NCI-H1930 (cell line): ENCODE measurements around the gene SUSD6.
A peak's percentile ranks its signal among the peaks of the same experiment; 100 is the strongest.

ENCODE experiments used
- DNase-seq, 2 experiments: peaks; one replicate each; lab custom pipeline; 2025; lab: John Stamatoyannopoulos, UW

SUSD6 gene

DNA sequence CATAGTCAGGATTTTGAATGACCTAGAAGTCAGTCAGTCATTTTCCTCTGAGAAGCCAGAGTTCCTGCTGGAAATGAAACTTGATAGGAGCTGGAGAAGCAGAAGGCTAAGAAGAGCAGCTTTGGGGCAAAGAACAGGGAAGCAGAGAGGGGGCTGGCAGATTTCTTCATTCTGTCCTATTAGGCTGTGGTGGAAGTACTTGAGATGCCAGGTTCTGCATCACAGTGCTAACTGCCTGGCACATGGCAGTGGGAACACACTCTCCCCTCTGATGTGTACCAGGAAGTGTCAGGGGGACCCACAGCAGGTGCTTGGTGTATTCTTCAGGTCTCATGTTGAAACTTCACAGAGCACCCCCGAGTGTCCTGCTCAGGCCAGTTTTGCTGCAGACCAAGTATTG is 61.0 kb downstream of the SUSD6 start:
- no peak for DNase-seq

DNA sequence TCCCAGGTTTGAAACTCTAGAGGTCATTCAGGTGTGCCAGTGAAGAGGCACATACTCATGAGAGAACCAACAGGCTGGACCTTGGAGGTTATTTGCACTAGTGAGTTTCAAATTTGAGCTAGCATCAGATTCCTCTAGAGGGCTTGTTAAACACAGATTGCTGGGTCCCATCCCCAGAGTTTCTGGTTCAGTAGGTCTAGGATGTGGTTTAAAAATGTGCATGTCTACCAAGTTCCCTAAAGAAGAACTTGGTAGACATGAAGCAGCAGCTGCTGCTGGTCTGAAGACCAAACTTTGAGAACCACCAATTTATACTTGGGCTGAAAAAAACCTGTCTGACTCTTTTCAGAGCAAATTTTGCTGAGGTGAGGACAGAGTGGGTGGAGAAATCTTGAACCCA is 61.7 kb downstream of the SUSD6 start:
- DNase-seq = no peak

DNA sequence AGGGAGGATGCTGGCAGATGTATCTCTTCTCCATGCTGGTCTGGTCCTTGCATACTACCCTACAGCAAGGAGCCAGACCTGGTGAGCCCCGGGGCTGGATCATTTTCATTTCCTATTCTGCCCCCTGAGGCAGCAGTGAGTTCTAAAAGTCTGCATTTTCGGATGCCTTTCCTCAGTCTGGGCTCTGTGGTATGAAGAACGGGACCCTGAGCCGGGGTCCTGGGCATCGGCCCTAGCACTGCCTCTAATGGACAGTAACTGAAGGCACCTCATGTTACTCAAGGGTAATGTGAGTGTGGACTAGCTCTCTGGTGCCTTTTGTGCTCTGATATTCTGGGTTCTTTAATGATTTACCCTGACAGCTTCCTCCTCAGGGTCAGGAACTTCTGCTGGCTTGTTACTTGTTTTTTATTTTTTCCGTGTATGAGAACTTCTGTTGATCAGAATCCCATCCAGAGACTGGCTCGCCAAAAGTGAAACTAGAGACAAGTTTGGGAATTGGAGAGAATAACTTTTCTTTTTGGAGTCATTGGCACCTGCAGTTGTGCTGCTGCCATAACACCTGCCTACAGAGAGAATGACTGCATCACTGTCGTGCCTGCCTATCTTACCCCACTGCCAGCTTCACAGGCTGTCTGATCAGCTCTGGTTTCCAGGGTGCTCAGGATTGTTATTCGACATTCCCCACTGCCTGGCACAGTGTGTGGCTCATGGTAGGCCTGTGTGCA is 62.3 kb downstream of the SUSD6 start:
- DNase-seq = no peak

DNA sequence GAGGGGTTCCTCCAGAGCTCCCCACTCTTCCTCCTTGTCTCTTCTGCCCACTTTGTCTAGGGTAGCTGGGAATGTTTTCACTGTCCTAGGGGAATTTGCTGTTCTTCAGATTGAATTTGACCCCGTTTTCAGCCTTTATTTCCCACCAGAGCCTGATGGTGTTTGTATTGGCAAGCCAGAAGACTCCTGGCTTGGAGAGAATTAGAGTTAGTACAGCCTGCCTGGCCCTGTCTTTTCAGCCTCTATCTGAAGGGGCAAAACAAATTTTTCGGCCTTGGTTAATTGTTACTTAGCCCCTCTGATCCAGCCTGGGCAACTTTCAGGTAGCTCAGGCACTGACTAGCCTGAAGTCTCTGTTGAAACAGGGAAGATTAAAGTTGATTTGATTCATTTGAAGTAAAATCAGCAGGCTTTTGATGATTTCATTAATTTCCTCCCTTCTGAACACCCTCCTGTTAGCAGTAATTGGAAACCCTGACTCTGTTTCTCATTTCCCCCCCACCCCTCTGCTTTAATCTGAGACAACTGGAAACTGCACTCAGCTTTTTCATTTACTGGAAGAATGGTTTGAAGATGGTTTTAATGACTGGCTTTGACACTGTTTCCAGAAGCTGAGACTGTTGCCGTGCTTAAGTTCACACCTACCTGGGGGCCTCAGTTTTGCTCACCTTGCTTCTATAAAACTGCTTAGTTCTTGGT is 63.3 kb downstream of the SUSD6 start:
- no peak for DNase-seq

DNA sequence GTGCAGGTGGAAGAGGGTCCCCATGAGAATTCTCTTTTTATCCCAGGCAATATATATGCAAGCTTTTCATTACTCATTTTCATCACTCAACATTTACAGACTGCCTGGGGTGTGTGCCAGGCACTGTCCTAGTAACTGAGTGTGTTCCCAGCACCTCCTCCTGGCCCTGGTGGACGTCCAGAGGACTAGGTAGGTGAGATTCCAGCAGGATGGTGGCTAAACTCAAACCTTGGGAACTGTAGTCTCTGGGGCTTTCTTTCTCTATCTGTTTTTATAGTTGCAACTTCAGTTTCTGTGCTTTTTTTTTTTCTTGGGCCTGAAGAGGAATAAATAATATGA is 63.8 kb downstream of the SUSD6 start:
- no peak for DNase-seq

DNA sequence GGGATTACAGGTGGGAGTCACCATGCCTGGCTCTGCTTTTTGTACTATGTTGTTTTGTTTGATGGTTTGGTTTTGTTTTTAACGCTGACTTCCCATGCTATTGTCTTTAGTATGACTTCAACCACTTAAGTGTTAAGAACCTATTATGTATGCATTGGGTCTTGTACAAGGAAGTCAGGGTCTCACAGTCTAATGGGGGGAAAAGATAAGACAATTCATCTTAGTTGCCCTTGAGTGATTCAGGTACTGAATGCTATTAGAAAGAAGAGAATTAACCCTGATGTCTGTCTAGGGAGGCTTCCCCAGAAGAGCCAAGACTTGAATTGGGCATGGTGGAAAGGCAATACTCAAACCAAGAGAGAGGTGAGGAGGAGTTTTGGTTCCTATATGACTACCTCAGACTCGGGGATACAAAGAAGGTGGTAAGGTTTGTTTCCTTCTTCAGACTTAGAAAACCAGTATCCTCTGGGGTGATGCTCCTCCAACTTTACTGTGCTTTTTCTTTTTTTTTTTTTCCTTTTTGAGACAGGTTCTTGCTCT is 64.6 kb downstream of the SUSD6 start:
- DNase-seq = no peak

DNA sequence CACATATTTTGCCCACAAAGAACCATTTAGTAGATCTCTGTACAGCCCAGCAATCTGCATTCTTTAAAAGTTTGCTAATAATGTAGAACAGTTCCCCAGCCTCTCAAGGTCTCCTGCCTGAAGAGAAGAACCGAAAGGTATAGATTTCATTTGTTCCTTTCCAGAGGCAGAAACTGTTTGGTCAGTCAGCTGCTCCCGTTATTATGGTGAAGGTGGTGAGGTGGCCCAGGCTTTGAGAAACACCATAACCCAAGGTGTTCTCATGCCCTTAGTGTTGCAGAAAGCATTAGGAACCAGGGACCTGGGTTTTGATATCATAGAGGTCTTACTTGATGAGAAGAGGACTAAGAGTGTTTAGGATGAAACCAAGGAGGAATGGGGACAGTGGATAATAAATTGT is 65.3 kb downstream of the SUSD6 start:
- no peak for DNase-seq

DNA sequence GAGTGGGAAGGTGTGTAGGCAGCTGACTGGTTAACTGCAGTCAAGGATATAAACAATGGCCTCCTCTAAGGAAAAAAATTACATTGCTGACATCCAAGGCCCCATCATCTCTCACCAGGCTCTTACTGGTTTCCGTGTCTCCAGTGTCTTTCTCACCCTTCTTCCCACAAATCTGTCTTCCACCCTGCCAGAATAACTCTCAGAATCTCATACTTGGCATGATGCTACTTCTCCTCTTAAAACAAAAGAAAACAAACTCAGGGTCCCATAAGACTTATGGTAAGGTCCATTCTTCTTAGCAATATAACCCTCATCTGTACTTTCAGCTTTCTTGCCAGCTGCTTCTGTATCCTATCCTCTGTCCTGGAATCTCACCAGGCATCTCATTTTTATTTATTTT is 68.9 kb downstream of the SUSD6 start:
- no peak for DNase-seq

DNA sequence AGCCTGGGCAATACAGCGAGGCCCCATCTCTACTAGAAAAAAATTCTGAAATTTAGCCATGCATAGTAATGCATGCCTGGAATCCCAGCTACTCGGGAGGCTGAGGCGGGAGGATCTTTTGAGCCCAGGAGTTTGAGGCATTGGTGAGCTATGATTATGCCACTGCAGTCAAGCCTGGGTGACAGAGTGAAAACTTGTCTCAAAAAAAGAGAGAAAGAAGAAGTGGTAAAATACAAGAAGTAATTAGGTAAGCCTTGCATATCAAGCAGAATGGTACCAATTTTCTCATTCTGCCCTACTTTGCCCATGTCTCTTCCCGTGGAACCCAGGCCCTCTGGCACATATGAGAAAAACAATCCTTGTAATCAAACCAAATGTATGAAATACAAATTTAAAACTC is 70.7 kb downstream of the SUSD6 start:
- no peak for DNase-seq

DNA sequence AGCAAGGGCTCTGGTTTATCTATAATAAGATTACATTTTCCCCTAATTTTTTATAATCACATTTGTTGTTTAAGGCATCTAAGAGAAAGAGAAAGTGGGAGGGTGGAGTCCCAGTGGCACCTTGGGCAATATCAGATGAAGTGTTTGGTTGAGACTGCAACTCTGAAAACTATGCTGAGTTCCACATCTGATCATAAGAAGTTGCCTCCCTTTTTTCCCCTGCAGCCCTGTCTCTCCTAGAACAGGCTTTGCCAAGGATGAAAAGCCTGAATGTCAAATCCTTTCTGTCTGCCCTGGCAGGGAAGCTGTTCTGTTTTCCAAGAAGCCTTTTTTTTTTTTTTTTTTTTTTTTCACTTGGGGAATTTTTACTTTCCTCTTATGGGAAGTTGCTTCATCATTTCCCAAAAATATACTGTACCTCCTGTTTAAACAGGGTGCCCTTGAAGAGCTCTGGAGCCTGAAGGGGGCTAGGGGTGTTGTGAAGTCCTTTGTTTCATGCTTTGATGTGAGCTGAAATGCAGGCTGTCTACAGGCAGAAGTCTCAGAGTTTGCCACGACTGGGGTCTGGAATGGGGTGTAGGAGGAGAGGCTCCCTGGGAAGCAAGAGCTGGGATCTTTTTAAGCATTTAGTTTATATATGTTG is 71.3 kb downstream of the SUSD6 start:
- no peak for DNase-seq

DNA sequence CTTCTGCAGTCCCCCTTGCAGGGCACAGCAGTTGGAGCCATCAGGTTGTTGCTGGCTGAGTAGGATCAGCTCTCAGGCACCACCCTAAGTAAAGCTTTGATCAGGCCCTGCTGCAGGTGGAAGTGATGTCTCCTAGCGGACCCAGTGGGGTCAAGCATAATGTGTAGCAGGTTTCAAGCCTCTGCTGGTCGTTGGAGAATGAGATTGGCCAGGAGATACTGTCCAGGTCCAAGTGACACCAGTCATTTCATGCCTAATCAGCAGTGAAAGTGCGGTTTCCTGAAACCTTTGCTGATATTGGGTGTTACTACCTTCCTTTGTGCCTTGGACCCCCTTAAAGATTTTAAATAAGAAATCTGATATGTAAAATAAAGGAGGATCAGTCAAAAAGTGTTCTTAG is 72.6 kb downstream of the SUSD6 start:
- DNase-seq = no peak

DNA sequence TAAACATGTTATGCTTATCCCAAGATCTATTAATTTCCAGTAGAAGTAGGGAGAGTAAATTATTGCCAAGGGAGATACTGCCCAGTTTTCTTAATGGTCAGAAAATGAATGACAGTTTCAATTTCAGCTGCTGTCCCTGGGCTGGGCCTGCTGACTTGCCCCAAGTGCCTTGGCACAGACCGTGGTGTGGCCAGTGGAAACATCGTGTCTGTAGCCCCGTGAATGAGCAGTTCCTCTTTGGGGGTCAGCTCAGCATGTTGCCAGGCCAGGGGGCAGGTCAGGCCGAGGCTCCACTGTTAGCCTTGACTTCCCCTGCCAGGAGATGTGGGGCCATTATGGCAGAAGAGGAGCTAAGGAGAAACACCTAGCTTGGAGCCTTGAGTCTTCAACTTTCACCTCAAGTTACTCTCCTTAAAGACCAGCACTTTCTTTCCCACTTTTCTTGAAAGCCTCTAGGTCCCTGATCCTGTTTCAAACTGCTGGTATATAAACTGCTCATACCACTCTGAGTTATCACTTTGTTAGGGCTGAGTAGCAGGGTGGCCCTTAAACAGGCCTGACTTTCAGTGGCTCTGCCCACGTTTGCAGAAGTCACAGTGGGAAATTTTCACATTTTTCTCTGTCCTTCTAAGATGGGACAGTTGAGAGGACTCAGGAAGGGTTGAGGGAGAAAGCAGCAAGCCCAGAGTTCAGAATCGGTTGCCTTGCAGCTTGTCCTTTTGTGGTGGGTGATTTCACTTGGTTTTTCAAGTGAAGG is 73.2 kb downstream of the SUSD6 start:
- no peak for DNase-seq

DNA sequence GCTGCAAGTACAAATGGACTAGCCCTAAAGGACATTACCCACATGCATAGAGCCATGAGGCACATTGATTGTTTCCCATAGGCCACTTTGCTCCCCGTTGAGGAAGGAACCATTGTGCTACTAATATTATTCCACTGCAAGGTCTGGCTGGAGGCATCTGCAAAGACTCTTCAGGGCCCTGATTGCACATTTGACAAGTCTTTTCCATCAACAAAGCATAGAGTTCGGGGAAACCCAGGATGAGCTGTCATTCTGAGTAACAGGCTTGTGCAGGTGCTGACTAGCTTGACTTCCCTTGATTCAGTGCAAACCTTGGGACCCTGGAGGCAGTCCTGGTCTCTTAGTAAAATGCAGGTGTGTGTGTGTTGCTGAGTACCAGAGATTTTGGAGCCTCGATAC is 73.8 kb downstream of the SUSD6 start:
- no peak for DNase-seq

DNA sequence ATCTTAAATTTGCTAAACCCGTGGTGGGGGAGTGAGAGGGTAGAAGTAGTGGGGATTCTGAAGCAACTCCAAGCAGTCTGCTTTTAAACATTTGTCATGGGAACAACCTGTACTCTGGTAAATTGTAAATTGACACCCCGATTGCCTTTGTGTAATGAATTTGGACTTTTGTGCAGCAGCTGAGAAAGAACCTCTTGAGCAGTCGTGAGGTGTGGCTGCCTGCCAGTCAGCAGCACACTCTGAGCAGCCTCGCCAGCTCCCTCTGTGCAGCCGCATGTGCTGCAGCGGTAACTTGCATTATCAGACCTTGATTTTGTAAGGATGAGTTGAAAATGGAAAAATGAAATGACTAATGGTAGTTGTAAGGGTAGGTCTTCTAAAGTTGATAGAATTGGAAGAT is 74.3 kb downstream of the SUSD6 start:
- DNase-seq = no peak

DNA sequence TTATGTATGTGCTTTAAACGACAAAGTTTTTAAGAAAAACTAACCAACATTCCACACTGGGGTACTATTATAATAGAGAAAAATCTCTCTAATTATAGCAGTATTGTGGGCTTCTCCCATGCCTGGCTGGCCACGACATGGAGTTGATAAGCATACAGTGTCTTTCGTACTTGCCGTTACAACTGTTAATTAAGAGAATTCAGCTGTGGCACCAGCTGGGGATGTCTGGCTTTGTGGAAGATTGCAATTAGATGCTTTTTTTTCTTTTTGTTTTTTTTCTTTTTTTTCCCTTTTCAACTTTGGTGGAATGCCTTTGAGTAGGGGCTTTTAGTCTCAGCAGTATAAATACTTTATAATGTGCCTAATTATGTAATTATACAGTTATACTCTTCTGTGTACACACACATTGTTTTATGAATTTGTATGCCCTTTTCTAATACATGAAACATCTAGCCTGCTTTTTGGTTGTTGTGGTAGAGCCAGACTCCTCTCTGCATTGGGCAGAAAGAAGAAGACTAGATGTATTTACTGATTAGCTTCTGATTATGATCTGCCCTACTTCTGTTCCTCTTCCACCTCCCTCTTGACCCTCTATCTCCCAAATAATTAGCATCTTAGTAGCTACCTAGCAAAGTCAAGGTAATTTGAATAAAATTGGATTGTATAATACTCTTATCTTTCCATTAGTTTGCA is 76.4 kb downstream of the SUSD6 start:
- DNase-seq = peak; percentile 38 to 72

DNA sequence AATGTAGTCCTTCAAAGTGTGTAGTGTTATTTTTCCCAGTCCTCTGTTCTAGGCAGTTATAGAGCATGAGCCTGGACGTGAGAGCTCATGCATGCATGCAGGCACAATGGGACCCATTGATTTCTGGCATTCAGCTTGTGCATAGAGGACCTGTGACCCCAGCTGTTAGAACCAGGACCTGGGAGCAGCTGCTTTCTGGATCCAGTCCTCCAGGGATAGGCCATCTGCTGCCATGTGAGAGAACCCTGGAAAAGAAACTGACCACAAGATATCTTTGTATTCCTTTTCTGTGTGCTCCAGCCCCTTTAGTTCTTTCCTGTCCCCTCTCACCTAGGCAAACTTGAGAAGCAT is 76.9 kb downstream of the SUSD6 start:
- DNase-seq = peak; percentile 20 to 47

DNA sequence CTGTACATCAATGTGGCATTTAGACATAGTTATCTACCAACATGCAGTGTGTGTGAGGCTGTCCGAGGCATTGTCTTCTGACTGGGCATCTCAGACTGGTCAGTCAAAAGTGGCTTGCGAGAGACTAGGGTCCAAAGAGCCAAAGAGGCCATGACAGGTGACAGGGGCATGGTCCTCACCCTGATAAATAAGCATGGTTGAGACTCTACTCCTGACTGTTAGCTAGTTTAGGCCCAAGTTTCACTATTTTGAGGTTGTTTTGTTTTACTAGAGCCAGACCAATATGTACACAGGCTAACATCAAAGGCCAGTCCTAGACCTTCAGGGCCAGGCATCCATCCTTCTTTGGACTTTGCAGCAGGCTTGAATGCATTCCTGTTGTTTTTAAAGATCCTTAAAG is 78.6 kb downstream of the SUSD6 start:
- DNase-seq = no peak

DNA sequence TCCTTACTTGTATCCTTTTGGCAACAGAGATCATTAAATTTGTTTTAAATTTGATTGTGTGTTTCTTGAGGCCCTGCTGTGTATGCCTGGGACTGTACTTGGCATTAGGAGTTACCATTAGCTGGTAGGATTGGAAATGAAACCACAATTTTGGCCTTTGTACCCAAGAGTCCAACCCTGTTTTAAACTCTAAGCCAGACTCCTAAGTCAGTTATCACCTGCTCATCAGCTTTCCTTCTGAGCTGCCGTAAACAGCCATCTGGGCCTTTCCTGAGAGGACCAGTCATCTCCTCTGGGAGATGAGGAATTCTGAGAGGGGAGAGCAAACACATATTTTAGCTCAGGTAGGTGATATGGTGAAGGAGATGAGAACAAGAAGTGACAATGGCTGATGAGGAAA is 81.2 kb downstream of the SUSD6 start:
- DNase-seq = no peak

DNA sequence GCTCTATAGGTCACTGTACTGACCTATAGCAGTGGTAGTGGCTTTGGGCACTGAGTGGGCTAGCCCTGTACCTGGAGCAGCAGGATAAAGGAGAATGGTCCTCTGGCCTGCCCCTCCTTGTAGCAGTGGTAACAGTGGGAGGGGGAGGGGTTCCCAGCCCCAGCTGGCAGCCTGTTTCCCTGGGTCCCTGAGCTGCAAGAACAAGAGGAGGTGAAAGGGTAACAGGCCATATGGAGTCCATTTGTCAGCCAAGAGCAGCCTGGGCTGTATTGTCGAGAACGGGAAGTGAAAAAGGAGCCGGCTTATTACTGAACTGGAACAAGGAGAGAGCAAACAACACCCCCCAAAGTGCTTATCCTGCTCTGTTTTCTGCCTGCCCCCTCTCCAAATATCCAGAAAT is 81.7 kb downstream of the SUSD6 start:
- no peak for DNase-seq

DNA sequence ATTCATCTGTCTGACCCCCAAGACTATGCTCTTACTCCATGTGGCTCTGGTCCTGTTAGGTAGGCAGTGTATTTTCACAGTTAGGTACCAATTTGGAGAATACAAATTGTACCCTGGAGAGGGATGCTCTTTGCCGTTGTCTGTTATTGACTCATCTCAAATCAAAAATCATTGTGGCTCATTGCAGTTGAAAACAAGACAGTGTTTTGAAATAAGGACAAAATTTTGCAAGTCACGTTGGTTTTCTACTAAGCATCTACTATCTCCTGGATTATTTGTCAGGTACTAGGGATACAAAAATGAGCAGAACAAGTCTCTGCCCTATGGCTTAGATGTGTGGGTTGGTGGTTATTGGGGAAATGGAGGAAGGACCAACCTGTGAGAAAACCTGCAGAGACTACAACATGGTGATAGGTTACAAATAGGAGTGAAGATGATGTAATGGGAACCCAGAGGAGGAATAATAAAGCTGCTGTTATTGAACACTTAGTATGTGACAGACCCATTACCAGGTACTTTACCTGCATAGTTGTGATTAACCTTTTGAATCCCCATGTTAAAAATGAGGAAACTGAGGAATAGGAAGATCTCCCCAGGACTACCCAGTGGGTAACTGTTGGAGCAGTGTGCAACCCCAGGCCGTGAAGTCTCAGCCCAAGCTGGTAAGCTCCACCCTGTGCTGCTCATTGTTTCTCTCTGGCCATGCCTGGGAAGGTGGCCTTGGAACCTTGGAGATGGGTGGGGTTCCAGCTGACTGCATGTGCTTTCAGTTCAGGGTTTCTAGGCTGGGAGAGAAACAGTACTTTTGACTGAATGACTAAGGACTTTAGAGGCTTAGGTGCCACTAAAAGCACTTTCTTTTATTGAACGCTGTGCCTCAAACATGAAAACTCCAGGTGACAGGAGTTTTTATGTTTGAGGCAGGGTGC is 82.7 kb downstream of the SUSD6 start:
- no peak for DNase-seq

DNA sequence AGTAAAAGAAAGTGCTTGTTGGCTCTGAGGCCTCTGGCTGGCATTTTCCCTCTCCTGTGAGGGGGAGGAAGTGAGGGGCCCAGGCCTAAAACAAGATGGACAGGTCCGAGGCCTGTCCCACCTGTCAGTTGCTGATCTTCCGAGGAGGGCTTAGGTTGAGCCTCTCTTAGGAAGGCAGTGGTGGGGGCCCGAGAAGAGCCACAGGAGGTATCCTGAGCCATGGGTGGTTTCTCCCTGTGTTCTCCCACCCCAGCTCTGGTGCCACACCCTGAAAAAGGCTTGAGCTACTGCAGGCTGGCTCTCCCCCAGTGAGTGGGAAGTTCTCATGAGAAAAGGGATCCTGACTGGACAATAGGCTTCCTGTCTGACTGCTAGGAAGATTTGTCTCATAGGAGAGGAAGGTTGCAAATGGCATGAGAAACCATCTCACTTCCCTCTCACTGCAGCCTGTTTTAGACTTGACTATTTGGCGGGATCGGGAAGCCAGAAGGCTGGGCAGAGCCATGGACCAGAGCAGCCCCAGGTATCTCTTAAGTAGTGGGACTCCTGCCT is 83.4 kb downstream of the SUSD6 start:
- no peak for DNase-seq
